Measurements from ENCODE around the gene FAM20B.

DNA sequence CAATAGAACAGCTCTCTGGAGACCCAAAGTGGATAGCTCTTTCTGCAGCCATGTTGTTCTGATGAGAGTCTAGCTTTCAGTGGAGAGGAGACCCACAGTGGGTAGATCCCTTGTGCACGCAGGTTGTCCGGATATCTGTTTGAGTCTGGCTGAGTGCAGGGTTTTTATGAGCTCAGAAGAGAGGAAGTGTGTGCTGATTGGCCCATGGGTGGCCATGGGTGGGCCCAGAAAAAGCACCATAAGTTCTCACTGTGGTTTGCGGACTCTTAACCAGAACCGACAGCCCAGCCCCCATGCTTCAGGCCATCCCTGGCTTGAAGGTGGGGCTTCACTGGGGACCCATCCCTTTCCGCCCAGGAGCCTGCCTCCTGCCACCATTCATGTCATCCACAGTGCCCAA is 17.0 kb downstream of the FAM20B start:
- TF ChIP-seq, protein P1, sequence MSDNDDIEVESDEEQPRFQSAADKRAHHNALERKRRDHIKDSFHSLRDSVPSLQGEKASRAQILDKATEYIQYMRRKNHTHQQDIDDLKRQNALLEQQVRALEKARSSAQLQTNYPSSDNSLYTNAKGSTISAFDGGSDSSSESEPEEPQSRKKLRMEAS (IDR thresholded peaks at IDR 0.05) = no peak
- TF ChIP-seq, protein P2, sequence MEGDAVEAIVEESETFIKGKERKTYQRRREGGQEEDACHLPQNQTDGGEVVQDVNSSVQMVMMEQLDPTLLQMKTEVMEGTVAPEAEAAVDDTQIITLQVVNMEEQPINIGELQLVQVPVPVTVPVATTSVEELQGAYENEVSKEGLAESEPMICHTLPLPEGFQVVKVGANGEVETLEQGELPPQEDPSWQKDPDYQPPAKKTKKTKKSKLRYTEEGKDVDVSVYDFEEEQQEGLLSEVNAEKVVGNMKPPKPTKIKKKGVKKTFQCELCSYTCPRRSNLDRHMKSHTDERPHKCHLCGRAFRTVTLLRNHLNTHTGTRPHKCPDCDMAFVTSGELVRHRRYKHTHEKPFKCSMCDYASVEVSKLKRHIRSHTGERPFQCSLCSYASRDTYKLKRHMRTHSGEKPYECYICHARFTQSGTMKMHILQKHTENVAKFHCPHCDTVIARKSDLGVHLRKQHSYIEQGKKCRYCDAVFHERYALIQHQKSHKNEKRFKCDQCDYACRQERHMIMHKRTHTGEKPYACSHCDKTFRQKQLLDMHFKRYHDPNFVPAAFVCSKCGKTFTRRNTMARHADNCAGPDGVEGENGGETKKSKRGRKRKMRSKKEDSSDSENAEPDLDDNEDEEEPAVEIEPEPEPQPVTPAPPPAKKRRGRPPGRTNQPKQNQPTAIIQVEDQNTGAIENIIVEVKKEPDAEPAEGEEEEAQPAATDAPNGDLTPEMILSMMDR (IDR thresholded peaks at IDR 0.05; ENCODE audit: low read depth, low read length, missing input control) = no peak
- TF ChIP-seq RXRA (IDR thresholded peaks at IDR 0.05) (no peak), YY1 (IDR thresholded peaks at IDR 0.05) (no peak), SP1 (IDR thresholded peaks at IDR 0.05) (no peak), RAD21 (IDR thresholded peaks at IDR 0.05) (no peak)
- TF ChIP-seq, protein P3, sequence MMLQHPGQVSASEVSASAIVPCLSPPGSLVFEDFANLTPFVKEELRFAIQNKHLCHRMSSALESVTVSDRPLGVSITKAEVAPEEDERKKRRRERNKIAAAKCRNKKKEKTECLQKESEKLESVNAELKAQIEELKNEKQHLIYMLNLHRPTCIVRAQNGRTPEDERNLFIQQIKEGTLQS (IDR thresholded peaks at IDR 0.05) = no peak

Measured in liver (tissue), 3 donors.